ENCODE data around the gene SEMA4B. TPM values are rescaled to one million over a fixed set of nuclear protein-coding genes. Genes with fewer than 3 reads are reported as not detected.

SEMA4B gene
- total RNA-seq, 2 donors from 2014 or later: 96.1 to 99.6 TPM

DNA sequence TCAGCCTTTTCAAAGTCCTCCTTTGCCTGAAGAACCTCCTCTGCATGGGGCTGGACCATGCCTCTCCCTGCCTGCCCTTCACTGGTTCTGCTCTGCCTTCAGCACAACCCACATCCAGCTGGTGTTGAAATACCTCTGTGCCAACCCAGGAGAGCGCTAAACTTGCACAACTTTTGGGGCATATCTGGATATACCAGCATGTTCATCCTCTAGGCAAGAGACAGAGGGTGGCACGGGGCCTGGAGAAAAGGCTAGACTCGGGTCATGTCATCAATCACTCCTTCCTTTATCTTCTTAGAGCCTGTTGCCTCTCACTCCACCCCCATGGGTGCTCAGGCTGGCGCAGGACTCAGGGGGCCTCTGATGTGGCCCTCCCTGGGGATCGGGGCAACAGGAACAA, 4.8 kb downstream of the SEMA4B start:
- intact Hi-C loops (cut with DNase I): no loop called here
- no peak for DNase-seq (ENCODE audit: low spot score)
- Histone ChIP-seq H3K9me3 (no peaks in the 10 kb centered on the region), H3K27ac (no peak overlapping the region), H3K4me1 (replicated peaks) (peaks cover 6% of the 10 kb centered on the region), H3K27me3 (replicated peaks; ENCODE audit: insufficient read depth) (no peaks in the 10 kb centered on the region), H3K4me3 (no peak overlapping the region), H3K36me3 (no peaks in the 10 kb centered on the region)
- TF ChIP-seq, protein P1, sequence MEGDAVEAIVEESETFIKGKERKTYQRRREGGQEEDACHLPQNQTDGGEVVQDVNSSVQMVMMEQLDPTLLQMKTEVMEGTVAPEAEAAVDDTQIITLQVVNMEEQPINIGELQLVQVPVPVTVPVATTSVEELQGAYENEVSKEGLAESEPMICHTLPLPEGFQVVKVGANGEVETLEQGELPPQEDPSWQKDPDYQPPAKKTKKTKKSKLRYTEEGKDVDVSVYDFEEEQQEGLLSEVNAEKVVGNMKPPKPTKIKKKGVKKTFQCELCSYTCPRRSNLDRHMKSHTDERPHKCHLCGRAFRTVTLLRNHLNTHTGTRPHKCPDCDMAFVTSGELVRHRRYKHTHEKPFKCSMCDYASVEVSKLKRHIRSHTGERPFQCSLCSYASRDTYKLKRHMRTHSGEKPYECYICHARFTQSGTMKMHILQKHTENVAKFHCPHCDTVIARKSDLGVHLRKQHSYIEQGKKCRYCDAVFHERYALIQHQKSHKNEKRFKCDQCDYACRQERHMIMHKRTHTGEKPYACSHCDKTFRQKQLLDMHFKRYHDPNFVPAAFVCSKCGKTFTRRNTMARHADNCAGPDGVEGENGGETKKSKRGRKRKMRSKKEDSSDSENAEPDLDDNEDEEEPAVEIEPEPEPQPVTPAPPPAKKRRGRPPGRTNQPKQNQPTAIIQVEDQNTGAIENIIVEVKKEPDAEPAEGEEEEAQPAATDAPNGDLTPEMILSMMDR (IDR thresholded peaks at IDR 0.05): no peak
- no peak for TF ChIP-seq POLR2A (IDR thresholded peaks at IDR 0.05)
- no peak for TF ChIP-seq POLR2AphosphoS5 (IDR thresholded peaks at IDR 0.05)
- WGBS: 77% methylated on average over 5 of the region's 5 CpGs

DNA sequence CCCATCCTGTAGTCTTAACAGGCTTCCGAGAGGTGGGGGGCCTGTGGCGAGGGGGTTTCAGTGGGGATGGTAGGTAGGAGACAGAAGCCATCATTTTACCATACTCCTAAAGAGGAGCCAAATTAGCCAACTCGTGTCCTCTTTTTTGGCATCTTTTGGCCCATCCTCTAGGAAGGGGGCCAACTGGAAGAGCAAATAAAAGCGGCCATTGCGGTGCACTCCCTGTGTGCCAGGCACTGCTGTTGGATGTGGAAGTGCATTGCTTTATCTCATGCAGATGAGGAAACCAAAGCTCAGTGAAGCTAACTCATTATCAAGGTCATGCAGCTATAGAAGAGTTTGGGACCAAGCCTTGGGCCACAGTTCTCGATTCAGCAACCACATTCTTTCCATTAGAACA, 6.1 kb downstream of the SEMA4B start:
- Histone ChIP-seq H3K36me3 (no peaks in the 10 kb centered on the region), H3K4me1 (replicated peaks) (peaks cover 18% of the 10 kb centered on the region), H3K27me3 (replicated peaks; ENCODE audit: insufficient read depth) (no peaks in the 10 kb centered on the region), H3K4me3 (no peak overlapping the region), H3K9me3 (no peaks in the 10 kb centered on the region), H3K27ac (no peak overlapping the region)
- intact Hi-C loops (cut with DNase I): no loop called here
- TF ChIP-seq, protein P1 (IDR thresholded peaks at IDR 0.05): no peak
- TF ChIP-seq POLR2AphosphoS5 (IDR thresholded peaks at IDR 0.05): no peak
- TF ChIP-seq POLR2A (IDR thresholded peaks at IDR 0.05): no peak
- no peak for DNase-seq (ENCODE audit: low spot score)
- WGBS: 81% methylated on average over 6 of the region's 6 CpGs

DNA sequence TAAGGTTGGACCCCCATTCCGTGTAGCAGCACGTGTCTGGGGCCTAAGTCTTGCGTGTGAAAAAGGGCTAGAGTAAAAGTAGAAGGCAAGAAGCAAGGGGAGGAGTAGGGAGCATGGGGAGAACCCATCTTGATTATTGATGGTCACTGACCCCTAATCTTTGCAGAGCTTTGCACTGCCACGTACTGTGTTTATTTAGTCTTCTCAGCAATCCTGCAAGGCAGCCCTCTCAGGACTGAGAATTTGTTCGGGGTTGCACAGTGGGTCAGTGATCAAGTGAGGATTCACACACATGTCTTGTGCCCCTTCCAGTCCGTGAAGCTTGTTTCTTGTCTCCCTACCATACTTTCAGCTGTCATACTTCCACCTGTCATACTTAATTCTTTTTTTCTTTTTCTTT, 7.2 kb downstream of the SEMA4B start:
- no peak for DNase-seq (ENCODE audit: low spot score)
- Histone ChIP-seq H3K27me3 (replicated peaks; ENCODE audit: insufficient read depth) (no peaks in the 10 kb centered on the region), H3K9me3 (no peaks in the 10 kb centered on the region), H3K27ac (no peak overlapping the region), H3K4me1 (replicated peaks) (peaks cover 15% of the 10 kb centered on the region), H3K36me3 (no peaks in the 10 kb centered on the region), H3K4me3 (no peak overlapping the region)
- 89% methylated on average over 6 of the region's 6 CpGs for WGBS
- TF ChIP-seq, protein P1 (IDR thresholded peaks at IDR 0.05): no peak
- TF ChIP-seq POLR2AphosphoS5 (IDR thresholded peaks at IDR 0.05) (no peak), POLR2A (IDR thresholded peaks at IDR 0.05) (no peak)
- intact Hi-C loops (cut with DNase I): no loop called here

DNA sequence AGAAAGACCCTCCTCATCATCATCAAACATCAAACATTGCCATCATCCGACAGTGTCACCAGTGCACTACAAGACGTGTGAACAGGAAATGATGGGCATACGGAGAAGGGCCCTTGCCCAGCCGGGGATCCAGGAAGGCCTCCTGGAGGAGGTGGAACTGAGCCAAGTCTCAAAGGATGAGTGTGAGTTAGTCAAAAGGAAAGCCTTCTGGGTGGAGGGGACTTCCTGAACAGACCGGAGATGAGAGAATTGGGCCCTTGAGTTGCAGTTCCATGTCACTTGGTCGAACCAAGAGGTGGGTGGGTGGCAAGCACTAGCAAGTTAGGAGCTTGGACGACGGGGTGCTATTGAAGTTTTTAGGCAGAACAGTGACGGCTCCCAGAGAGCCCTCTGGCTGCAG, 8.5 kb downstream of the SEMA4B start:
- no peaks in the 10 kb centered on the region for H3K27me3 ChIP-seq (replicated peaks; ENCODE audit: insufficient read depth)
- TF ChIP-seq POLR2AphosphoS5 (IDR thresholded peaks at IDR 0.05) (no peak), POLR2A (IDR thresholded peaks at IDR 0.05) (no peak)
- TF ChIP-seq, protein P1 (IDR thresholded peaks at IDR 0.05): no peak
- intact Hi-C loops (cut with DNase I): no loop called here
- 77% methylated on average over 9 of the region's 9 CpGs for WGBS
- no peaks in the 10 kb centered on the region for H3K9me3 ChIP-seq
- peaks cover 15% of the 10 kb centered on the region for H3K4me1 ChIP-seq (replicated peaks)
- no peak overlapping the region for H3K4me3 ChIP-seq
- no peaks in the 10 kb centered on the region for H3K36me3 ChIP-seq
- DNase-seq (ENCODE audit: low spot score): no peak
- peak overlapping the region in 1 of 2 donors; percentile 13 for H3K27ac ChIP-seq

DNA sequence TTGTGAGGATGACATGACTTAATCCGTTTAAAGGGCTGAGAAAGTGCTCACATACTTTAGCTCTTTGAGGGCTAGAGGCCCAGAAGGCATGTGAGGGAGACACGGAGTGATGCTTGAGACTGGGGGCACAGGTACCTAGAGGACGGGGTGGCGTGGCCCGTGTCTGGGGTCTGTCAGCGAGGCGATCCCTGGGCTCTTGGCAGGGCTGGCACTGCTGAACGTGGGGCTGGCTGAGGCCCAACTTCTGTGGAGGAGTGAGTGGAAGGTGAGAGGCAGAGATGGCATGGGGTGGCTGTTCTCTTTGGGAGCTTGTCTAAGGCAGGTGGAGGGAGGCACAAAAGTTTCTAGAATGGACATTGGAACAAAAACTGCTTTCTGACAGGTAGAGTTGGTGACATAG, 9.5 kb downstream of the SEMA4B start:
- Histone ChIP-seq H3K9me3 (no peaks in the 10 kb centered on the region), H3K36me3 (no peaks in the 10 kb centered on the region), H3K27ac (peak overlapping the region; percentile 10 to 69), H3K27me3 (replicated peaks; ENCODE audit: insufficient read depth) (no peaks in the 10 kb centered on the region), H3K4me1 (replicated peaks) (peaks cover 15% of the 10 kb centered on the region), H3K4me3 (no peak overlapping the region)
- intact Hi-C loops (cut with DNase I): loop anchor here (5.0 to 10.0 kb wide), 3 partner anchors 206 to 458 kb away; partner anchors contain the start of genes MESP1 and ZNF710
- TF ChIP-seq POLR2A (IDR thresholded peaks at IDR 0.05) (no peak), POLR2AphosphoS5 (IDR thresholded peaks at IDR 0.05) (no peak)
- TF ChIP-seq, protein P1 (IDR thresholded peaks at IDR 0.05): no peak
- 47% methylated on average over 8 of the region's 8 CpGs for WGBS
- no peak for DNase-seq (ENCODE audit: low spot score)
